Neural cell (in vitro differentiated cells): ENCODE measurements around the gene SLC18A3.

Source experiments
- POLR2AphosphoS5 ChIP-seq: IDR thresholded peaks from 2 replicates; pipeline ENCODE4 v1.6.1; 2012
- TF ChIP-seq, protein P1 (sequence below): fragments of 450-650 bp; IDR thresholded peaks from 2 replicates; pipeline ENCODE4 v1.5.1; 2014; ENCODE audit warnings: antibody characterized with exemption, mild to moderate bottlenecking, moderate library complexity; ENCODE audit not compliant: poor library complexity, severe bottlenecking

DNA sequence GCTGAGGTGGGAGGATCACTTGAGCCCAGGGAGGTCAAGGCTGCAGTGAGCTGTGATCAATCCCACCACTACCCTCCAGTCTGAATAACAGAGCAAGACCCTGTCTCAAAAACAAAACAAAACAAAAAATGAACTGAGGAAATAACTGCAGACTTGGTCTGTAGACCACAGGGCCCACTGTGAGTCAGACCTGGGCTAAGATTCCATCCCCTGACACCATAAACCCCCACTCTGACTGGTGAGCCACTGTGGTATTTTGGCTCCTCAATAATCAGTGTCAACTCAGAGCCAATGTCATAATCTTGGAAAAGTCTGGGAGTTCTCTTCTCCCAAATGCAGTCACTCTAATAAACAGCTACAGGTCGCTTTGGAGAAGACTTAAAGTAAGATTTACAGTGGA, 47.2 kb upstream of the SLC18A3 start:
- no peak for TF ChIP-seq POLR2AphosphoS5
- TF ChIP-seq, protein P1, sequence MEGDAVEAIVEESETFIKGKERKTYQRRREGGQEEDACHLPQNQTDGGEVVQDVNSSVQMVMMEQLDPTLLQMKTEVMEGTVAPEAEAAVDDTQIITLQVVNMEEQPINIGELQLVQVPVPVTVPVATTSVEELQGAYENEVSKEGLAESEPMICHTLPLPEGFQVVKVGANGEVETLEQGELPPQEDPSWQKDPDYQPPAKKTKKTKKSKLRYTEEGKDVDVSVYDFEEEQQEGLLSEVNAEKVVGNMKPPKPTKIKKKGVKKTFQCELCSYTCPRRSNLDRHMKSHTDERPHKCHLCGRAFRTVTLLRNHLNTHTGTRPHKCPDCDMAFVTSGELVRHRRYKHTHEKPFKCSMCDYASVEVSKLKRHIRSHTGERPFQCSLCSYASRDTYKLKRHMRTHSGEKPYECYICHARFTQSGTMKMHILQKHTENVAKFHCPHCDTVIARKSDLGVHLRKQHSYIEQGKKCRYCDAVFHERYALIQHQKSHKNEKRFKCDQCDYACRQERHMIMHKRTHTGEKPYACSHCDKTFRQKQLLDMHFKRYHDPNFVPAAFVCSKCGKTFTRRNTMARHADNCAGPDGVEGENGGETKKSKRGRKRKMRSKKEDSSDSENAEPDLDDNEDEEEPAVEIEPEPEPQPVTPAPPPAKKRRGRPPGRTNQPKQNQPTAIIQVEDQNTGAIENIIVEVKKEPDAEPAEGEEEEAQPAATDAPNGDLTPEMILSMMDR = no peak
